Measurements from ENCODE around the gene ARHGAP26. TPM values are rescaled to one million over a fixed set of nuclear protein-coding genes. Genes with fewer than 3 reads are reported as not detected.

Gene ARHGAP26
- total and polyA plus RNA-seq, 2 donors (not counting 3 experiments of a cell fraction or from before 2014, with no cell fraction given): 3.1 to 16.2 TPM

DNA sequence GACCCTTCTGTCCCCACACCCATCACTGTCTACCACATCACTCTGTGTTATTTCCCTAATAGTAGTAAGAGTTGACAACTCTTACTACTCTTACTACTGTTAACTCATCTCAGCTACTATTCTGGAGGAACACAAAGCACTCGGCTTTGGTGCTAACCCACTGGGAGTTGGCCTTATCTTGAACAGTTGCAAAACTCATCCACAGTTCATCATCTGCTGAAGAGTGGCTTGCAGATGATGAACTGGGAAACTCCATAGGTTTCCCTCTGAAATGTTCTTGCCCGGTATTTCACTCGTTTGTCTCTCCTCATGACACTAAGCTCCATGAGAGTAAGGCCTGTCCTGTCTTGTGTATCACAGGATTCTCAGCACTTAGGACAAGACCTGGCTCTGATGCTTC, 411.9 kb downstream of the ARHGAP26 start:
- FAIRE-seq (no peak), DNase-seq (ENCODE audit: low read depth, low spot score) (no peak)
- Histone ChIP-seq H3K4me2 (ENCODE audit: insufficient read depth, low read length) (no peak overlapping the region), H3K4me1 (ENCODE audit: control insufficient read depth, extremely low read depth, insufficient read depth, low read length) (peaks cover 7% of the 10 kb centered on the region), H3K4me3 (replicated peaks in 1 of 3; ENCODE audit: insufficient read depth in 1 of 3, low read depth in 1 of 3, low read length in 3 of 3) (no peak overlapping the region), H4K20me1 (replicated peaks; ENCODE audit: control insufficient read depth, extremely low read depth, insufficient read depth, low read length) (no peaks in the 10 kb centered on the region), H3K9me1 (replicated peaks; ENCODE audit: control insufficient read depth, extremely low read depth, insufficient read depth, low read length) (no peaks in the 10 kb centered on the region), H3K27ac (ENCODE audit: insufficient read depth, low read depth, low read length) (no peak overlapping the region), H3K9me3 (replicated peaks; ENCODE audit: control insufficient read depth, insufficient read depth, low read length) (no peaks in the 10 kb centered on the region), H3K79me2 (ENCODE audit: control insufficient read depth, insufficient read depth, low read length) (no peaks in the 10 kb centered on the region), H3K36me3 (ENCODE audit: control insufficient read depth in 2 of 2, extremely low read depth in 1 of 2, insufficient read depth in 2 of 2, low read length in 2 of 2) (no peaks in the 10 kb centered on the region), H3K9ac (replicated peaks; ENCODE audit: extremely low read depth, insufficient read depth, low read length) (no peak overlapping the region), H2AFZ (ENCODE audit: low read depth, low read length) (no peak overlapping the region), H3K27me3 (ENCODE audit: control insufficient read depth in 2 of 2, insufficient read depth in 2 of 2, low read length in 2 of 2) (no peaks in the 10 kb centered on the region)
- BruUV-seq (replicated peaks): no TSS peak
- TF ChIP-seq FOS (IDR thresholded peaks at IDR 0.05; ENCODE audit: borderline replicate concordance, insufficient read depth, low read length) (no peak), JUN (IDR thresholded peaks at IDR 0.05; ENCODE audit: borderline replicate concordance, insufficient read depth, insufficient read length, low read depth) (no peak), GATA2 (IDR thresholded peaks at IDR 0.05; ENCODE audit: insufficient read depth, insufficient read length, low read depth, low read length) (no peak), POLR2AphosphoS5 (IDR thresholded peaks at IDR 0.05; ENCODE audit: insufficient read depth, low read depth, low read length) (no peak), POLR2A (IDR thresholded peaks at IDR 0.05; ENCODE audit: low read depth, low read length) (no peak), MYC (IDR thresholded peaks at IDR 0.05; ENCODE audit: low read depth, low read length) (no peak), EZH2 (IDR thresholded peaks at IDR 0.05; ENCODE audit: borderline replicate concordance, low read depth, low read length, severe bottlenecking) (no peak)
- TF ChIP-seq, protein P1, sequence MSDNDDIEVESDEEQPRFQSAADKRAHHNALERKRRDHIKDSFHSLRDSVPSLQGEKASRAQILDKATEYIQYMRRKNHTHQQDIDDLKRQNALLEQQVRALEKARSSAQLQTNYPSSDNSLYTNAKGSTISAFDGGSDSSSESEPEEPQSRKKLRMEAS (IDR thresholded peaks at IDR 0.05; ENCODE audit: insufficient read depth, insufficient read length): no peak
- TF ChIP-seq, protein P2, sequence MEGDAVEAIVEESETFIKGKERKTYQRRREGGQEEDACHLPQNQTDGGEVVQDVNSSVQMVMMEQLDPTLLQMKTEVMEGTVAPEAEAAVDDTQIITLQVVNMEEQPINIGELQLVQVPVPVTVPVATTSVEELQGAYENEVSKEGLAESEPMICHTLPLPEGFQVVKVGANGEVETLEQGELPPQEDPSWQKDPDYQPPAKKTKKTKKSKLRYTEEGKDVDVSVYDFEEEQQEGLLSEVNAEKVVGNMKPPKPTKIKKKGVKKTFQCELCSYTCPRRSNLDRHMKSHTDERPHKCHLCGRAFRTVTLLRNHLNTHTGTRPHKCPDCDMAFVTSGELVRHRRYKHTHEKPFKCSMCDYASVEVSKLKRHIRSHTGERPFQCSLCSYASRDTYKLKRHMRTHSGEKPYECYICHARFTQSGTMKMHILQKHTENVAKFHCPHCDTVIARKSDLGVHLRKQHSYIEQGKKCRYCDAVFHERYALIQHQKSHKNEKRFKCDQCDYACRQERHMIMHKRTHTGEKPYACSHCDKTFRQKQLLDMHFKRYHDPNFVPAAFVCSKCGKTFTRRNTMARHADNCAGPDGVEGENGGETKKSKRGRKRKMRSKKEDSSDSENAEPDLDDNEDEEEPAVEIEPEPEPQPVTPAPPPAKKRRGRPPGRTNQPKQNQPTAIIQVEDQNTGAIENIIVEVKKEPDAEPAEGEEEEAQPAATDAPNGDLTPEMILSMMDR (IDR thresholded peaks at IDR 0.05; ENCODE audit: extremely low read depth in 1 of 2, insufficient read depth in 1 of 2, low read depth in 1 of 2, low read length in 2 of 2): no peak
- intact Hi-C loops (cut with micrococcal nuclease): loop anchor here (5.0 kb wide), 1 partner anchor 55 kb away; no protein-coding TSS in a partner anchor
- dilution Hi-C loops (cut with MboI; ENCODE audit: extremely low pct_ligation_motif_present, low sequenced_read_pairs): no loop called here
- CTCF ChIA-PET: interaction anchor here (1.3 to 1.5 kb wide), 2 partner anchors 13 to 960 kb away, joined by 3 read pairs; no protein-coding TSS in a partner anchor
- POLR2A ChIA-PET: no interaction called here
